GM18498 (cell line): ENCODE data around the gene PRTG.
A peak's percentile ranks its signal among the peaks of the same experiment; 100 is the strongest.
"Not testable (repeated sequence)": the region's sequence is repeated elsewhere in the genome, so short reads cannot be mapped to it uniquely, and the experiment has no call there.

Source experiments
- ATAC-seq: cut with Tn5 transposase; IDR thresholded peaks from one replicate; pipeline ENCODE4 v1.9.1; 2021; ENCODE audit warnings: mild to moderate bottlenecking, moderate library complexity; ENCODE audit not compliant: unreplicated experiment

PRTG gene

DNA sequence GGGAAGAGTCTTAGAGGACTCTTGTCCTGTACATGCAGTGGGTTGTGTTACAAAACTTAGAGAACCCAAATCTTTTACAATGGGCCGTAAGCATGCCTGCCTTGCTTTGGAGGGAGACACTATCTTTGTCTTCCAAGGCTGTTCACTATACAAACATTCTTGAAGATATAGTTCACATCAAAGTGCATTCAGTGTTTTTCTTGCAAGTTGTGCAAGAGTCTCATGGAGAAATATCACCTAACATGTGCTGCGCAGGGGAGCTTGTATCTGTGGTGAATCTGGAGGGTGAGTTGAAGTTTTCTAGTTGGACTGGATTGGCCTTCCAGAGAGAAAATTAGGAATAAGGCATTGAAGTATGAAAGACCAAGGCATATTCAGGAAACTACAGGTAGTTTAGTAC, 7.8 kb upstream of the PRTG start:
- no peak for ATAC-seq

DNA sequence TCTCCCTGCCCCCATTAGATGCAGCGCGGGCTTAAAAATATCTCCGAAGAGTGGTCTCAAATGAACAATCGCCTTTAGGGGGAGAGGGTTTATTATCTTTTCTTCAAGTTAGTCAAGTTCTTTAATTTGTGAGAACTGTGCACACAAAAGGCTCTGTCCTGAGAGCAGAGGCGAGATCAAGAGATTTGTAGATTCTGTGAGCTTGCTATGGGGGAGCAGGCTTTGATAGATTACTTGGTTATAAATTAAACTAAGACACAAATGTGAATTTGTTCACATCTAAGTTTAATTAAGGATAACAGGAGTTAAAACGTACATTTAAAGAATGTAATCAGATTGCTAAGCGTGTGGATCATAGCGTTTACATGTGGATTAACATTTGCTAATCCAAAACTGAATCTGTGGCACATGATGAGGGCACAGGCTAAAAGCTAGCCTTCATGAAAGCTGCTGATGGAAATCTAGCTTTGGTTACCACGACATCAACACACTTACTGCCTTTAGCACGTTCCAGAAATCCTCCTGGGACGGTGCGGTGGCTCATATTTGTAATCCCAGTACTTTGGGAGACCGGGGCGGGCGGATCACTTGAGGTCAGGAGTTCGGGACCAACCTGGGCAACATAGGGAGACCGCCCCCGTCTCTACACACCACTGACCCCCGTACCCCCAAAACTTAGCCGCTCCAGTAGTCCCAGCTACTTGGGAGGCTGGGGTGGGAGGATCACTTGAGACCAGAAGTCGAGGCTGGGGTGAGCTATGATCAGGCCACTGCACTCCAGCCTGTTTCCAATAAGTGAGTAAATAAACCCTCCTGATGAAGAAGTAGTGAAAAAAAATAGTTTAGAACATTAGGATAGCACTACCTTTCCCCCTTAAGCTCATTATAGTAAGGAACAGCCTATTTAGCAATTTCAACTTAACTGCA, 1.0 kb upstream of the PRTG start:
- no peak for ATAC-seq

DNA sequence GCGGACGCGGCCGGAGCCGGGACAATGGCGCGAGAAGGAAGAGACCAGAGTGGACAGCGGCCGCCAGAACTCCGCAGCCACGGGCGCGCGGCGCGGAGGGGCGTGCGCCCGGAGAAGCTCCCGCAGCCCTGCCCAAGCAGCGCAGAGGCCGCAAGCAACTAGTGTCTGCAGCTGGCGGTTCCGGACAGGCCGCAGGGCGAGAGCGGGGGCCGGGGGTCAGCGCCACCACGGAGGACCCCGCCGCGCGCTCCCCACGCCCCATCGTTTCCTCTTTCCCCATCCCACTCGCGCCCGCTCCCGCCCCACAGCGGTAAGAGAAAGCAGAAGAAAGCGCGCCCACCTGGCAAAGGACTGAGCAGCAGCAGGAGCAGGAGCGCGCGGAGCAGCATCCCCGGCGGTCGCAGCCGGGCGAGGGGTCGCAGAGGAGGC, 440 bp downstream of the PRTG start:
- peak; percentile 47 for ATAC-seq

DNA sequence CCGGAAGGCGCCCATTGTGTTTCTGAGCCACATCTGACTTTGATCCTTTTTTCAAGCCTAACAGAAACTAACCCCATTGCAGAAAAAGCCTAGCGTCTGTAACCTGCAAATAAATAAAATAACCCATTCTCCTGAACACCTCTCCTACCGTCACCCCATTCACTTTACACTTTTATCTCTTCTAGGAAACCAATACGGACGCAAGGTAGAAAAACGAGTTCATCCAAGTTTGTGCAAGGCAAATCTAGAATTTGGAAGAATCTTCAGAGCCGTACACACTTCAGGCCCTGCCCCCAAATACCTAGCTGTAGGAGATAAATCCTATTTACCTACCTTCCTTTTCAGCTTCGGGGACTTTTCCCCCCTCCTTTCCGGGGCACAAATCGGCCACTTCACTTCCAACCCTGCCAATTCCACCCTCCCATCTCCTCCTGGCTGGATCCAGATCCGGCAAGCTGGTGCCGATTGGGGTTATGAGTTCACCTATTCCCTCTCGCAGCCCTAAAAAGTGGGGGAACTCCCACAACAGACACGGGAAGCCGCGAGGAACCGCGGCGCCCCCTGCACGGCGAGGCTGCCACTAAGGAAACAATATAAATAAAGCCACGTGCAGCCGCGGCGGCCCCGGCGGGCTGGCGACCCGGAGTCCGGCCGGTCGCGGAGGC, 987 bp downstream of the PRTG start:
- ATAC-seq: peak; percentile 37

DNA sequence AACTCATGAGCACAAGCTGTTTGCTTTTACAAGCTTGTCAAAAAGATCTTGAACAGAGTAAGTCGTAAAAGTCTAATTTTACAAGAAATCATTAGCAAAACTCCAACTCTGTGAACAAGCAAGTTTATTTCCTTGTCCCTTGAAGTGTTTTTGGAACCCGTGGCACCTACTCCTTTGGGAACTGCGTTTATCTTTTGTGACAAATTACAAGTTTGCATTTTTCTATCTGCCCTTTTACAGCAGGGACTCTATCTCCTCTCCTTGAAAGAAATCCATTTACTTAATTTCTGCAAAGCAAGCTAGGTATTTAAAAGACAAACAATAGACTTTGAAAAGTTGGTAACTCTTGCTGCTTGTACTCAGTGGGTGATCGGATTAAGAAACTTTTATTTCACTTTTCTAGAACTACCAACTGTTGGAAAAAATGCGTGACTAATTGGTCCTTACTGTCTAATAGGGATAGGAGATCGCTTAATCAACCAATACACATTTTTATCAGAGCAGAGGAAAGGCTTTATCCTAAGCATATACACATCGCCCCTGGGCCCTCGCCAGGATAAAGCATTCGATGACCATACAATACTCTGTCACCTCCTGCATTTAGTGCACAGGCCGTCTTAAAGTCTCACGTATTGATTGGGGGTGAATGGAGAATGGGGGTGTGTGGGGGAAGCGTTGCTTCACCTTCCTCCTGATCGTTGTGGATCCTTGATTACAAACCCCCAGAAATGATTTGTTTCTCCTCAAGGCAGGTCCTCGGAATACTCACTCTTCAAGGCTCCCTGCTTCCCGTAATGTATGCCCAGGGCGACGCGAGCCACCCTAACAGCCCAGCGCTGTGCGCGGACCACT, 1.7 kb downstream of the PRTG start:
- ATAC-seq: no peak

DNA sequence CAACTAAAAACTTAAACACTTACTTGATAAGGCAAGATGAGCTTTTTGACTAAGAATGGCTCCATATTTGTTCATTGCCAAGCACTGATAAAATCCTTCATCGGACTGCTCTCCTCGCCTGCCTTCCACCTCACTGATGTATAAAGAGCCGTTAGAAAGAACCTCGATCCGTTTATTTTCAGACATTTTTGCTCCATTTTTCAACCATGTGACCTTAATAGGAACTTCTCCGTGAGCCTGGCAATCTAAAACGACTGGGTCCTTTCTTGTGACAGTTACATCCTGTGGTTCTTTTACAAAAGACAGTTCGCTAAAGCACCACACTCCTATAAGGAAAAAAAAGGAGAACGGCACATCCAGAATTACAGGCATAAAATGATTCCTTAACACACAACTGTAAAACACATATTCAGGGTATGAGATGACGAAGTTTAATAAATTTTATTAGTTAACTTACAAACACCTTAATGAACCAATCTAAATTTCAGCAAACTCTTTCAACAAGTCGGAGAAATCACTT, 2.5 kb downstream of the PRTG start:
- no peak for ATAC-seq

DNA sequence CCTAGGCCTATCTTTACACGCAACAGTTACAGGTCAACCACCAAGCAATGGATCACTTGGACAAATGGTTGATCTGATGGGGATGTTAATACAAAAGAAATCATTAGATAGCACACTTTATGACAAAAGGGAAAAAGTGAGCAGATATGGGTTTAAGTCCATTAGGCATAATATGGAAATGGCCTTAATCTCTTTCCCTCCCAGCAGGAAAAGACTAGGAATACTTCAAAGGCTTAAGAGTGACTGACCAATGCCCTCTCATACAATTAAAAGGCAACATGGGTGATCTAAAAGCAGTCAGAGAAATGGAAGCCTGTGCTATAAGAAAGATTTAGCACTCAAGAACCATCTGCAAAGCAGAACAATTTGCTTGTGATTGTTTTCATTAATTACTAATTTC, 3.3 kb downstream of the PRTG start:
- ATAC-seq: no peak

DNA sequence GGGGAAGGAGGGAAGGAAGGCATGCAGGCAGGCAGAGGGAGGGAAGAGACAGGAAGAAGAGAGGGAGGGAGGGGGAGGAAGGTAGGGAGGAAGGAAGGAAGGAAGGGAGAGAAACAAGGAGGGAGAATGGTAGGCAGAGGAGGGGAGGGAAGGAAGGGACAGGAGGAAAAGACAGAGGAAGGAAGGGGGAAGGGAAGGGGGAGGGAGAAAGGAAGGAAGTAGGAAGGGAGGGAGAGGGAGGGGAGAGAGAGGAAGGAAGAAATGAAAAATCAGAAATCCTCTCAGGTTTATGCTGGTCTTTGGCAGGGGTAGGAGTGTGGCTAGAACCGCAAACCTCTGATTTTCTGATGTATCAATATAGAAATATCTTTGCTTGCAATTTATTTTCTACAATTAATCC, 4.2 kb downstream of the PRTG start:
- no peak for ATAC-seq

DNA sequence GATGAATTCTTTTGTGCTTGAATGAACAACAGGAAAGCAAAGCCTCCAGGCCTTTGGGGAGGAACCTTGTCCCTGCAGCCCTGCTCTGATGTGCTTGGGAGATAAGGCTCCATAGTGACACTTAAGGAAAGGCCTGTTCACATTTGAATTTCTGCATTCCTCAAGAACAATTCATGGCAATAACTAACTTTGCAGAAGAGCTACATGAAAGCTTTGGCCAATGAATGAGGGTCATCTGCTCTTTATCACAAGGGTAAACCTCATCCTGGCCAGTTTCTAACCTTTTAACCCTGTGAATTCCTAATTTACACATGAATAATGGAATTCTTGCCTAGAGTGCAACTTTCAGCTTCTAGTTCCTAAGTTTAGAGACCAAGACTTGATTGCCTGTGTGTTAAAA, 5.6 kb downstream of the PRTG start:
- ATAC-seq: no peak

DNA sequence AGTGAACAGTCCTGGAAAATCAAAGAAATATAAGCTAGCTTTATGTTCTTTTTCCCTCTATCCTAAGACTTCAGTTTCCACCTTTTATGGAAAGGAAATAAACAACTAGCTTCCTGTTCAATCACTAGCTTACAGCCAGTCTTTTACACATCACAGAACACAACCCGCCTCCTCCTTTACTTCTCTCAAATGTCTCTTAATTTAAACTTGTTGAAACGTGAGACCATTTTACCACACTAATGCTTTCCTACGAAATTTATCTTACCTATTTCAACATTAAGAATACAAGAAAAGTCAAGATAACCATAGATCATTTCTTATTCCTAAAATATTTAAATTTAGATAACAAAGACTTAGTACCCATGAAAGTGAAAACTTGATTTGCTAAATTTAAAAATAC, 6.2 kb downstream of the PRTG start:
- ATAC-seq: no peak

DNA sequence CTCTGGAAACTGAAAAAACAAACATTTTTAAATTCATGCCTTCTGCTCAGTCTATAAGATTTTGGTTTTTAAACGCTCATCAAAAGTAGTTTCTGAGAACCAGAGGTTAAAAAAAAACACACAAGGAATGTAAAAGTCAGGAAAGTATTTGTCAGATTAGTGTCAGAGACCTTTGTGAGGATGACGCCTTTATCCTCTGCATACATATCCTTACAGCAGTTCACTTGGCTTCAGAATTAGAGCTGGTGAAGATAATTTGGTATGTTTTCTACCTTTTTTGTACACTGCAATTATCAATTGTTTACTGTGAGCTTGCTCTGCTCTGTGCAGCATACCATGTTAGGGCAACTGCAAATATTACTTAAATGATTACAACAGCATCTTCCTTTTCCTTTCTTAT, 8.3 kb downstream of the PRTG start:
- no peak for ATAC-seq

DNA sequence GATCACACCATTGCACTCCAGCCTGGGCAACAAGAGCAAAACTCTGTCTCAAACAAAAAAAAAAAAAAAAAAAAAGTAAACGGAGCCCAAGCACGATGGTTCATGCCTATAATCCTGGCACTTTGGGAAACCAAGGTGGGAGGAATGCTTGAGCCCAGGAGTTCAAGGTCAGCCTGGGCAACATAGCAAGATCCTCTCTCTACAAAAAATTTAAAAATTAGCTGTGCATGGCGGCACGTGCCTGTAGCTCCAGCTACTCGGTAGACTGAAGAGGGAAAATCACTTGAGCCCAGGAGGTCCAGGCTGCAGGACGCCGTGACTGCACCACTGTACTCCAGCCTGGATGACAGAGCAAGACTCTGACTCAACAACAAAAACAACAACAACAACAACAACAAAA, 9.5 kb downstream of the PRTG start:
- not testable (repeated sequence) for ATAC-seq

DNA sequence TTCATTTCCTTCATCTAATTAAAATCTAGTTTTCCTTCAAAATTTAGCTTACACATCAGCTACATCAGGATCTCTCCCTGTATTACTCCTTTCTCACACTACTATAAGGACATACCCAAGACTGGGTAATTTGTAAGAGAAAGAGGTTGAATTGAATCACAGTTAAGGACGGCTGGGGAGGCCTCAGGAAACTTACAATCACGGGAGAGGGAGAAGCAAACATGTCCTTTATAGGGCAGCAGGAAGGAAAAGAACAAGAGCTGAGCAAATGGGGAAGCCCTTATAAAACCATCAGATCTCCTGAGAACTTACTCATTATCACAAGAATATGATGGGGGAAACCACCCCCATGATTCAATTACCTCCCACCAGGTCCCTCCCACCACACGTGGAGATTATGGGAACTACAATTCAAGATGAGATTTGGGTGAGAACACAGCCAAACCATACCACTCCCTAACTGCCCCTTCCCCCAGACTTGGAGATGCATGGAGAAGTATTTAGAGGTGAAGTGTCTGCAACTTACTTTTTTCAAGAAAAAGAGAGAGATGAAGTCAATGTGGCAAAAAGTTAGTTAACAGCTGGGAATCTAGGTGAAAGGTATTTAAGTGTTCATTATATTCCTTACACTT, 21.3 kb downstream of the PRTG start:
- no peak for ATAC-seq

DNA sequence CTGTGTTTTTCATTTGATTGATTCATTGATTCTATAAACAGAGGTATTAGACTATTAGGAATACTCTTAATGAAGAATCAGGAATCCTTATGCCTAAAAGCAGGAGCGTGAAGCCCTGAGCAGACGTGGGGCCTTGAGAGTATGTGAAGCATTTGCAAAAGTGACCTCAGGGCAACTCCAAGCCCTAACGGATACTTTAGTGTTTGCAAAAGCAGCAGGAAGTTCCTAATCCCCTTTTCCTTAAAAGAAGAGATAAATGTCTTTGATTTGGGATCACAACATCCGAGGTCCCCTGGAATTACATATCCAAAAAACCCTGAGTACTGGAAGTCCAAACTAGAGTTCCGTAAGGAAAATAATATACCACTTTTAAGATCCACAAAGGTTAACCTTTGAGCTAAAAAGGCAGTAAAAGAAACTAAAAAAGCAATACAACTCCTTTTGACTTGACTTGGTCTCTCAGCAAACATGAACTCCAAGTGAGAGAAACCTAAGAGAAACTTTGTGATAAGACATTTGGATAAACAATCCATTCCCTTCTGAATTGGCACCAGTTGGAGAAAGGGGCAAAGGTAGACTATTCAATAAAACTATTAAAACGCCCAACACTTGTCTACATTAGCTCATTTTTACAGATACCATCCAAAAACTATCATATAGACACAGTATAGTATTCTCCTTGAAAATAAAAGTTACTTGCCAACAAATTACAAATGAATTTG, 27.4 kb downstream of the PRTG start:
- ATAC-seq: no peak

DNA sequence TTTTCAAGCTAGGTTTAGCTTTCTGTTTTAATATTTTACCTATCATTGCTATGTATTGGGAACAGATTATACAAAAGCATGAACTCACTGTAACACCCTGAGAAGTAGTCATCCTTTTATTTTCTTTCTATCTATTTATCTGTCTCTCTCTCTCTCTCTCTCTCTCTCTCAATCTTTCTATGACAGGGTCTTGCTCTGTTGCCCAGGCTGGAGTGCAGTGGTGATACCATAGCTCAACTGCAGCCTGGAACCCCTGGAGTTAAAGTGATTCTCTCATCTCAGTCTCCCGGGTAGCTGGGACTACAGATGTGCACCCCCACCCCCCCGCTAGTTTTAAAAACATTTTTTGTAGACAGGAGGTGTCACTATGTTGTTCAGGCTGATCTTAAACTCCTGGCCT, 28.9 kb downstream of the PRTG start:
- ATAC-seq: no peak

DNA sequence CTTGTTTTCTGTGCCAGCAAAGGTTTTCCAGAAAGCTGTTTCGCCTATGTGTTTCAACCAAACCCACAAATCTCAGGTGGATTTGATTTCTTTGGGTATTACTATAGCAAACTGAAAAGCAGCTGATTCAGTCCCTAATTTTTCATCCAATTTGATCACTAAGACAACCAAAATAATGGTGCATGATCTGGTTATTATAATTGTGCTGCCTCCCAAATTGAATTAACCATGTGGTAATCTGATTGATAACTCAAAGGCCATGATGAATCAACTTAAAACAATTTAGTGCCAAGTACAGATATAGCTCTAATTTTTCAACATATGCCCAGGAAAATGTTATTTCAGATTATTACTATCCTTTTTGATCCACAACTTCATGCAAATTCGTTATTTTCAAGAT, 30.6 kb downstream of the PRTG start:
- no peak for ATAC-seq

DNA sequence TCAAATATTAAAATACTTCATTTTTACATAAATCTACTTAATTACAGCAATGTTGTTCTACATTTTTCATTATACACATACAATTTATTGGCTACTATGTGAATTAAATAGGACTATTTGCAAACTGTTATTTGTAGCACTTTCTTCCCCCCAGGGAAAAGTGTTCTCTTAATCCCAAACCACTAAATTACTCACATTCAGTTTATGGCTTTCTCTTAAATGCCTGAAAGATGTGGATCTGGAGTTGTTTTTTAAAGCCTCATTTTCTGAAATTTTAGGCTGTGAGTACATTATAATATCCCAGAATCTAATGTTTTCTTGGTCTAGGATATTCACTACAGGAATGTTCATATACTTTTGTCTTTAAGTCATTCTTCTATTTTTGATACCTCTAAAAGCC, 32.7 kb downstream of the PRTG start:
- no peak for ATAC-seq

DNA sequence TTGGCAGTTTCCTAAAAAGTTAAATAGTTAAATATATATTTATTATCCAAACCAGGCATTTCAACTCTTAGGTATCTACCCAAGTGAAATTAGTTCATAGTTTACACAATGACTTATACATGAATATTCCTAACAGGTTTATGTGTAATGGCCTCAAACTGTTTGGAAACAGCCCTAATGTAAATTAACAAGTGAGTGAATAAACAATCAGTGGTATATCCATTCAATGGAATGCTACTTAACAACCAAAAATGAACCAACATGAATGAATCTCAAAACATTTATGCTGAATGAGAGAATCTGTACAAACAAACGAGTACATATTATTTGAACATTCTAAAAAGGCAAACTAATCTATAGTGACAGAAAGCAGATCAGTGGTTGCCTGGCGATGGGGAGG, 33.5 kb downstream of the PRTG start:
- no peak for ATAC-seq

DNA sequence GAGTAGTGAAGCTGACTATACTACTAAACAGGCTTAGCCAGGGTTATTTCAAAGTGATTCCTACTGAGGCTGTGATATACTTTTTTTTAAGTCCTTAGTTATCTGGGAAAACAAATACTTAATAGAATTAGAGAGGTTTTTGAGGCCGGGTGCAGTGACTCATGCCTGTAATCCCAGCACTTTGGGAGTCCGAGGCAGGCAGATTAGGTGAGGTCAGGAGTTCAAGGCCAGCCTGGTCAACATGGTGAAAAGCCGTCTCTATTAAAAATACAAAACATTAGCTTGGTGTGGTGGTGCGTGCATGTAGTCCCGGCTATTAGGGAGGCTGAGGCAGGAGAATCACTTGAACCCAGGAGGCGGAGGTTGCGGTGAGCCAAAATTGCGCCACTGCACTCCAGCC, 34.2 kb downstream of the PRTG start:
- ATAC-seq: no peak

DNA sequence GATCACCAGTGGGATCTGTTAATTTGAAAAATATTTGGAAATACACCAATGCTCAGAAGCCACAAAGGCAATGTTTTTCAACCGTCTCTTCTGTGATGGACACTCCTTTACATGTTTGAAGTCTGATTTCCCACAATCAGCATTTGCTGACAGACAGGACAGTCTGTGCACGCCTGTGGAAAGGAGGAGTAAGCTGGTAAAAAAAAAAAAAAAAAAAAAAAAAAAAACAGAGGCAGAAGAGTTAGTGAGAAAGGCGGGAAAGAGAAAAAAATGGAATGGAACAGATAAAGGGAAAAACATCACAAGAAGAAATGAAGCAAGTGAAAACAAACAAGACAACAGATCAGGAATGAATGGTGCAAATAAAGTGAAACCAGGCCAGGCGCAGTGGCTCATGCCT, 35.0 kb downstream of the PRTG start:
- ATAC-seq: no peak
